ENCODE results near the gene DLGAP1. TPM values are rescaled to one million over a fixed set of nuclear protein-coding genes. Genes with fewer than 3 reads are reported as not detected.

Gene DLGAP1
- total RNA-seq, 1 donor from 2014 or later = 13.6 TPM

GRCh38 chr18:4356929-4357328 is 98.2 kb downstream of the DLGAP1 start:
- Mint-ChIP-seq H3K4me1 (ENCODE audit: low read depth, unreplicated experiment) (peaks cover 20% of the 10 kb centered on the region), H3K27ac (ENCODE audit: unreplicated experiment) (no peak overlapping the region), H3K9me3 (ENCODE audit: unreplicated experiment) (peaks cover 4% of the 10 kb centered on the region), H3K27me3 (ENCODE audit: unreplicated experiment) (peaks cover 3% of the 10 kb centered on the region), H3K4me3 (ENCODE audit: unreplicated experiment) (no peak overlapping the region), H3K36me3 (ENCODE audit: unreplicated experiment) (no peaks in the 10 kb centered on the region)
- no peak for TF ChIP-seq CTCF (IDR thresholded peaks at IDR 0.05; ENCODE audit: partially characterized antibody, unreplicated experiment)
- no peak for DNase-seq

GRCh38 chr18:4353853-4354418 is 101.2 kb downstream of the DLGAP1 start:
- Mint-ChIP-seq H3K9me3 (ENCODE audit: unreplicated experiment) (peaks cover 4% of the 10 kb centered on the region), H3K4me3 (ENCODE audit: unreplicated experiment) (no peak overlapping the region), H3K4me1 (ENCODE audit: low read depth, unreplicated experiment) (peaks cover 20% of the 10 kb centered on the region), H3K36me3 (ENCODE audit: unreplicated experiment) (no peaks in the 10 kb centered on the region), H3K27ac (ENCODE audit: unreplicated experiment) (peak overlapping the region; percentile 40), H3K27me3 (ENCODE audit: unreplicated experiment) (peaks cover 3% of the 10 kb centered on the region)
- no peak for DNase-seq
- TF ChIP-seq CTCF (IDR thresholded peaks at IDR 0.05; ENCODE audit: partially characterized antibody, unreplicated experiment) = no peak

GRCh38 chr18:4352746-4353551 is 102.2 kb downstream of the DLGAP1 start:
- DNase-seq = peak; percentile 19
- Mint-ChIP-seq H3K4me1 (ENCODE audit: low read depth, unreplicated experiment) (peaks cover 17% of the 10 kb centered on the region), H3K9me3 (ENCODE audit: unreplicated experiment) (peaks cover 4% of the 10 kb centered on the region), H3K4me3 (ENCODE audit: unreplicated experiment) (peak overlapping the region; percentile 59), H3K27ac (ENCODE audit: unreplicated experiment) (peak overlapping the region; percentile 15), H3K36me3 (ENCODE audit: unreplicated experiment) (no peaks in the 10 kb centered on the region), H3K27me3 (ENCODE audit: unreplicated experiment) (peaks cover 3% of the 10 kb centered on the region)
- TF ChIP-seq CTCF (IDR thresholded peaks at IDR 0.05; ENCODE audit: partially characterized antibody, unreplicated experiment) = no peak

- no peak for DNase-seq
- TF ChIP-seq CTCF (IDR thresholded peaks at IDR 0.05; ENCODE audit: partially characterized antibody, unreplicated experiment) = no peak
- peaks cover 12% of the 10 kb centered on the region for H3K4me1 Mint-ChIP-seq (ENCODE audit: low read depth, unreplicated experiment)
Measured at GRCh38 chr18:4351005-4351404, 104.1 kb downstream of the DLGAP1 start.

GRCh38 chr18:4335386-4335785 is 119.7 kb downstream of the DLGAP1 start:
- no peaks in the 10 kb centered on the region for H3K9me3 Mint-ChIP-seq (ENCODE audit: unreplicated experiment)
- H3K36me3 Mint-ChIP-seq (ENCODE audit: unreplicated experiment) = no peaks in the 10 kb centered on the region
- H3K4me3 Mint-ChIP-seq (ENCODE audit: unreplicated experiment) = no peak overlapping the region
- no peak overlapping the region for H3K27ac Mint-ChIP-seq (ENCODE audit: unreplicated experiment)
- TF ChIP-seq CTCF (IDR thresholded peaks at IDR 0.05; ENCODE audit: partially characterized antibody, unreplicated experiment) = no peak
- no peak for DNase-seq
- no peaks in the 10 kb centered on the region for H3K27me3 Mint-ChIP-seq (ENCODE audit: unreplicated experiment)
- H3K4me1 Mint-ChIP-seq (ENCODE audit: low read depth, unreplicated experiment) = peaks cover 6% of the 10 kb centered on the region

More at GRCh38 chr18:4351005-4351404, 104.1 kb downstream of the DLGAP1 start:
- H3K36me3 Mint-ChIP-seq (ENCODE audit: unreplicated experiment) = no peaks in the 10 kb centered on the region
- H3K4me3 Mint-ChIP-seq (ENCODE audit: unreplicated experiment) = no peak overlapping the region
- H3K9me3 Mint-ChIP-seq (ENCODE audit: unreplicated experiment) = peaks cover 2% of the 10 kb centered on the region
- H3K27ac Mint-ChIP-seq (ENCODE audit: unreplicated experiment) = no peak overlapping the region
- peaks cover 3% of the 10 kb centered on the region for H3K27me3 Mint-ChIP-seq (ENCODE audit: unreplicated experiment)
